Panc1 (cell line): ENCODE data around the gene CCDC159. TPM values are rescaled to one million over a fixed set of nuclear protein-coding genes. Genes with fewer than 3 reads are reported as not detected.

Source experiments
- ATAC-seq: fragments of 200-7000 bp; cut with Tn5 transposase; 2 replicates; pipeline ENCODE4 v1.9.1; 2020; ENCODE audit warnings: mild to moderate bottlenecking, moderate library complexity
- Bru-seq: library from RNA; stranded (reverse); fragments of 400-500 nt; gene quantifications from one replicate; lab custom pipeline; 2021; lab: Mats Ljungman, UMichigan
- BruChase-seq, 2 experiments: library from RNA; stranded (reverse); fragments of 400-500 nt; gene quantifications; one replicate each; lab custom pipeline; 2021; lab: Mats Ljungman, UMichigan
- BruUV-seq: library from RNA; stranded (reverse); fragments of 400-500 nt; replicated peaks from 2 replicates; lab custom pipeline; 2021; lab: Mats Ljungman, UMichigan
- CTCF ChIA-PET: fragments of 300-600 bp; sonication (Branson Sonifier 250); formaldehyde crosslinking; loops from one replicate; lab custom pipeline; 2022; ENCODE audit warnings: antibody characterized with exemption; lab: Charles Lee
- POLR2A ChIA-PET: fragments of 300-600 bp; sonication (Branson Sonifier 250); formaldehyde crosslinking; loops from one replicate; lab custom pipeline; 2022; ENCODE audit warnings: antibody characterized with exemption; lab: Charles Lee
- DNase-seq: peaks from one replicate; pipeline ENCODE4 v3.0.0-alpha.2; 2010; ENCODE audit warnings: low read depth, low spot score
- H3K27ac ChIP-seq: 2 replicates; pipeline ENCODE4 v1.5.1; 2011; ENCODE audit warnings: mild to moderate bottlenecking, low read length, inconsistent platforms
- H3K27me3 ChIP-seq: fragments of 200-500 bp; sonication (Bioruptor generic); 2 replicates; pipeline ENCODE4 v1.6.0; 2014; ENCODE audit warnings: low read length, inconsistent platforms; ENCODE audit not compliant: control insufficient read depth, insufficient read depth
- H3K36me3 ChIP-seq: fragments of 200-500 bp; sonication (Bioruptor generic); 2 replicates; pipeline ENCODE4 v1.5.1; 2014; ENCODE audit warnings: inconsistent platforms, mild to moderate bottlenecking, low read length, moderate library complexity; ENCODE audit not compliant: control insufficient read depth, insufficient read depth
- H3K4me1 ChIP-seq: 2 replicates; pipeline ENCODE4 v1.5.1; 2011; ENCODE audit warnings: inconsistent platforms, mild to moderate bottlenecking, low read length, moderate library complexity; ENCODE audit not compliant: control insufficient read depth, insufficient read depth
- H3K4me3 ChIP-seq, 2 experiments: 2 replicates each; pipeline ENCODE4 v1.5.1; 2011 to 2012; ENCODE audit warnings: low read depth in 2 of 2, low read length in 2 of 2, mild to moderate bottlenecking in 2 of 2, inconsistent platforms in 1 of 2, moderate library complexity in 1 of 2
- H3K9me3 ChIP-seq: fragments of 200-500 bp; sonication (Bioruptor generic); 2 replicates; pipeline ENCODE4 v1.5.1; 2014; ENCODE audit warnings: low read depth, mild to moderate bottlenecking, inconsistent platforms, low read length, moderate library complexity; ENCODE audit not compliant: control insufficient read depth, insufficient read depth
- POLR2AphosphoS5 ChIP-seq: IDR thresholded peaks from 2 replicates; pipeline ENCODE4 v1.6.1; 2012; ENCODE audit warnings: mild to moderate bottlenecking, low read depth, low read length, moderate library complexity
- REST ChIP-seq, 2 experiments: IDR thresholded peaks; 2 replicates each; pipeline ENCODE4 v1.6.1; 2011 to 2012; ENCODE audit warnings: low read depth in 2 of 2, control low read depth in 1 of 2, low read length in 1 of 2, mild to moderate bottlenecking in 1 of 2, moderate library complexity in 1 of 2; ENCODE audit not compliant: insufficient read depth in 1 of 2
- SIN3A ChIP-seq: IDR thresholded peaks from 2 replicates; pipeline ENCODE4 v1.6.1; 2012; ENCODE audit warnings: low read depth, mild to moderate bottlenecking, low read length, moderate library complexity, borderline replicate concordance; ENCODE audit not compliant: insufficient read depth
- TCF7L2 ChIP-seq: IDR thresholded peaks from 2 replicates; pipeline ENCODE4 v1.6.1; 2011; ENCODE audit warnings: mild to moderate bottlenecking, low read depth, low read length, inconsistent platforms
- in situ Hi-C: cut with HindIII; loops from 2 replicates; pipeline ENCODE4 v1.10.0; 2016; ENCODE audit warnings: low sequenced_read_pairs, low pct_unique_long_range_greater_than_20kb
- intact Hi-C: fragments of 100-400 bp; cut with micrococcal nuclease; formaldehyde crosslinking; loops from one replicate; pipeline ENCODE4 v1.10.0; 2022; ENCODE audit not compliant: unreplicated experiment
- long read RNA-seq: library from polyadenylated mRNA; unstranded; transcript quantifications from one replicate; pipeline ENCODE4 v2.0.0, GENCODE V29; 2021; ENCODE audit not compliant: unreplicated experiment
- polyA plus RNA-seq: library from polyadenylated mRNA; unstranded; fragments of >200 nt; gene quantifications from one replicate; pipeline ENCODE4 v1.2.1, GENCODE V29; 2012; ENCODE audit warnings: missing spikeins; ENCODE audit not compliant: insufficient read length
- total RNA-seq: library from RNA; stranded (reverse); gene quantifications from one replicate; pipeline ENCODE4 v1.2.1, GENCODE V29; 2021; ENCODE audit not compliant: unreplicated experiment
- TF ChIP-seq, protein P1 (sequence below): fragments of 450-650 bp; IDR thresholded peaks from 2 replicates; pipeline ENCODE4 v1.5.1; 2017; ENCODE audit warnings: mild to moderate bottlenecking

Gene CCDC159
- total RNA-seq (46.6 TPM), Bru-seq, nascent RNA (percentile 62 among the genes with signal in this experiment), BruChase-seq, experiment 1, labeled RNA remaining after a 2-hour chase (percentile 63 among the genes with signal in this experiment), BruChase-seq, experiment 2, labeled RNA remaining after a 6-hour chase (percentile 74 among the genes with signal in this experiment)
- 53.4 TPM for polyA plus RNA-seq
- long read RNA-seq, partial matches to known transcripts: 4 of 11 reads
- long read RNA-seq, other reads (novel, unspliced or antisense): 7 of 11 reads

DNA sequence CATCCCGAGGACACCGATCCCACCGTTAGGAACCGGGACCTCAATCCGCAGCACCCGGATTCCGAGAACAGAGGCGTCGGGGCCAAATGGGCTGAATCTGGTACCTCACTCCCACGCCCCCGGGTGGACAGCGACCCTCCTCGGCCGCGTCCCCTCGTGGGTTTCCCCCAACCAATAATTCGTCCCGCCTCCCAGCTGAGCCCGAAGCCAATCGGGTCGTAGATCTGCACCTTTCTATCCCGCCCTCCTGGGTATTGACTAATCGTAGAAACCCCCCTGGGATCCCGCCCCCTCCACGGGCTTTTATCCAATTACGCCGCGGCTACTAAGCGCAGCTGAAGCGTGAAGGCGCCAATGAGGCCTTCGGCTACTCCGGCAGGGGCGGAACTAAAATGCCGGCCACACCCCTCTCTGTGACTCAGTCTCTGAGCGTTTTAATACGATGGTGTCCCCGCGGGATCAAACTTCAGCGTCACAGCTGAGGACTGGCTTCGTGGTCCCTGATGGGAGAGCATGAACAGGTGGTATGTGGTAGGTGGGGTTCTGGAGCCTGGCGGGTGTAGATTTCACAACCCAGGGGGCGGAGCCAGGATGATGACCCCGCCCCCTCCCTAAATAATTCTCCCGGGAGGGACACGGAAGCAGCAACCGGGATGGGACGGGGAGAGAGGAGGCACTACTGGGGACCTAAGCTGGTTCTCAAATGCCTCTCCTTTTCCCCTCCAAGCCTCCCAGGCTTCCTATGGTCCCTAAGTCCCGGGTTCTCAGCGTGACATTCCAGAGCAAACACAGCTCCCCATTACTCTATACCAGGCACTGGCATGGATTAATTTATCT, at the start of gene CCDC159, which contains the start of gene TMEM205:
Gene CCDC159 (plus strand): TSS at position 416 of the 837 bp plus-strand sequence. CDS start 88 bp downstream, at position 504.
Gene TMEM205 (minus strand): TSS at position 165 of the 837 bp plus-strand sequence. CDS start 649 bp downstream, outside the sequence.
- Histone ChIP-seq H3K36me3 (no peaks in the 10 kb centered on the region), H3K4me3 (peak within 1 kb of the TSS; percentile 58 to 78), H3K9me3 (no peaks in the 10 kb centered on the region), H3K4me1 (peaks cover 17% of the 10 kb centered on the region), H3K27ac (peak within 1 kb of the TSS; percentile 95), H3K27me3 (no peaks in the 10 kb centered on the region)
- TF ChIP-seq, protein P1, sequence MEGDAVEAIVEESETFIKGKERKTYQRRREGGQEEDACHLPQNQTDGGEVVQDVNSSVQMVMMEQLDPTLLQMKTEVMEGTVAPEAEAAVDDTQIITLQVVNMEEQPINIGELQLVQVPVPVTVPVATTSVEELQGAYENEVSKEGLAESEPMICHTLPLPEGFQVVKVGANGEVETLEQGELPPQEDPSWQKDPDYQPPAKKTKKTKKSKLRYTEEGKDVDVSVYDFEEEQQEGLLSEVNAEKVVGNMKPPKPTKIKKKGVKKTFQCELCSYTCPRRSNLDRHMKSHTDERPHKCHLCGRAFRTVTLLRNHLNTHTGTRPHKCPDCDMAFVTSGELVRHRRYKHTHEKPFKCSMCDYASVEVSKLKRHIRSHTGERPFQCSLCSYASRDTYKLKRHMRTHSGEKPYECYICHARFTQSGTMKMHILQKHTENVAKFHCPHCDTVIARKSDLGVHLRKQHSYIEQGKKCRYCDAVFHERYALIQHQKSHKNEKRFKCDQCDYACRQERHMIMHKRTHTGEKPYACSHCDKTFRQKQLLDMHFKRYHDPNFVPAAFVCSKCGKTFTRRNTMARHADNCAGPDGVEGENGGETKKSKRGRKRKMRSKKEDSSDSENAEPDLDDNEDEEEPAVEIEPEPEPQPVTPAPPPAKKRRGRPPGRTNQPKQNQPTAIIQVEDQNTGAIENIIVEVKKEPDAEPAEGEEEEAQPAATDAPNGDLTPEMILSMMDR: no peak
- TF ChIP-seq REST (IDR thresholded peaks at IDR 0.05; ENCODE audit: insufficient read depth in 1 of 2, low read depth in 2 of 2, low read length in 1 of 2) (peak; percentile 32 to 36; a peak in 1 of 4 replicates), TCF7L2 (no peak), POLR2AphosphoS5 (peak; percentile 65), SIN3A (0 out of 2 replicates have a peak, but pooled peaks have one; percentile 9)
- intact Hi-C loops: no loop called here
- DNase-seq (peak; percentile 96), ATAC-seq (peak; percentile 93)
- ChIA-PET CTCF (interaction anchor here (0.6 kb wide), 2 partner anchors 52 to 104 kb away, joined by 3 read pairs; no protein-coding TSS in a partner anchor), POLR2A (no interaction called here)
- TSS peak; percentile 77 for BruUV-seq
- in situ Hi-C loops: no loop called here

DNA sequence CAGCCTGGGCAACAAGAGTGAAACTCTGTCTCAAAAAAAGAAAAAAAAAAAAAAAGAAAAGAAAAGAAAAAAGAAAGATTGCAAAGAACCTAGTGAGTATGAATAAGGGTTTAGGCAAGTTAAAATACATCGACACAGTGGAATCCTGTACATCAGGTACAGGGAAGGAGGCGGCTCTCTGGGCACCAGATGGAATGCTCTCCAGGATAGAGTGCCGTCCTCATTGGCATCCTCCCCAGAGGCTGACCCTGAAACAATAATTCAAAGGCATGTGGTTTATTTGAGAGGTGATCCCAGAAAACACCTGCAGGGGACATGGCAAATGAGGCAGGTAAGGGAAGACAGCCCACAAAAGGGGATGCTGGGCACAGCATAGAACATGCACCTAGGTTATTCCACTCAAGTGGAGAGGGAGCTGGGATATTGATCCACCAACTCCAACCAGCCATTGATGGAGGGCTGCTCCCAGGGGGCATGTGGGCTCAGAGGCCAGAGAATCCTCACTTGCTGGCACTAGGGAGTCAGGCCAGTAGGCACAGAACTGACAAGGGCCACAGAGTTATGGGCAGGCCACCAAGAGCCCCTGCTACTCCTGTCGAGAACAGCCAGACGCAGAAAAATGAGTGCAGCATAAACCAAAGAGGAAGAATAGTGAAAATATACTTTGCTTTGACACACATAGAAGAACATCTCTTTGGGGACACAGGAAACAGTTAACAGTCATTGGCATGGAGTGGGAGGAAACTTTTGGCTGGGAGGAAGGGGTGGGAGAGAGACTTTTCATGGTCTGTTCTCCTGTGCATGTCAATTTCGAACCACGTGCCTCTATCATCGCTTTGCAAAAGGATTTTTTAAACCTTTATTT, 46.1 kb upstream of the CCDC159 start:
- in situ Hi-C loops (loop anchor here (25.0 kb wide), 1 partner anchor 262 kb away; the partner anchor contains the start of gene ELOF1), intact Hi-C loops (no loop called here)
- ChIA-PET CTCF (no interaction called here), POLR2A (no interaction called here)
- Histone ChIP-seq H3K9me3 (no peaks in the 10 kb centered on the region), H3K27ac (no peak overlapping the region), H3K36me3 (no peaks in the 10 kb centered on the region), H3K4me1 (no peaks in the 10 kb centered on the region), H3K27me3 (no peaks in the 10 kb centered on the region), H3K4me3 (no peak overlapping the region)
- no peak for TF ChIP-seq REST (IDR thresholded peaks at IDR 0.05; ENCODE audit: insufficient read depth in 1 of 2, low read depth in 2 of 2, low read length in 1 of 2)
- no peak for TF ChIP-seq SIN3A
- TF ChIP-seq POLR2AphosphoS5: no peak
- TF ChIP-seq TCF7L2: no peak
- TF ChIP-seq, protein P1: no peak
- BruUV-seq: no TSS peak
- DNase-seq (no peak), ATAC-seq (no peak)
